Fibroblast of skin of left biceps (primary cell): ENCODE data around the gene CCN2.
"Not testable (repeated sequence)": the region's sequence is repeated elsewhere in the genome, so short reads cannot be mapped to it uniquely, and the experiment has no call there.

ENCODE experiments used
- DNase-seq, 2 experiments: peaks; one replicate each; pipeline ENCODE4 v3.0.0-alpha.2; 2013; ENCODE audit warnings: low read depth in 2 of 2

Gene CCN2

GRCh38 chr6:131945971-131946370 is 5.2 kb downstream of the CCN2 start:
- DNase-seq = no peak

- no peak for DNase-seq
Measured at GRCh38 chr6:131937703-131938631, 13.2 kb downstream of the CCN2 start.

- no peak for DNase-seq
Measured at GRCh38 chr6:131937226-131937625, 13.9 kb downstream of the CCN2 start.

GRCh38 chr6:131936156-131936555 is 15.0 kb downstream of the CCN2 start:
- DNase-seq = no peak

GRCh38 chr6:131931063-131931750 is 20.0 kb downstream of the CCN2 start:
- DNase-seq = no peak

GRCh38 chr6:131929976-131930375 is 21.2 kb downstream of the CCN2 start:
- DNase-seq = no peak

GRCh38 chr6:131929264-131929663 is 21.9 kb downstream of the CCN2 start:
- no peak for DNase-seq

- no peak for DNase-seq
Measured at GRCh38 chr6:131924881-131925474, 26.2 kb downstream of the CCN2 start.

GRCh38 chr6:131923356-131923755 is 27.8 kb downstream of the CCN2 start:
- no peak for DNase-seq

GRCh38 chr6:131920656-131921055 is 30.5 kb downstream of the CCN2 start:
- no peak for DNase-seq

- no peak for DNase-seq
Measured at GRCh38 chr6:131918650-131919355, 32.4 kb downstream of the CCN2 start.

- no peak for DNase-seq
Measured at GRCh38 chr6:131917763-131918649, 33.2 kb downstream of the CCN2 start.

- no peak for DNase-seq
Measured at GRCh38 chr6:131917318-131917717, 33.9 kb downstream of the CCN2 start.

- DNase-seq = no peak
Measured at GRCh38 chr6:131916847-131917246, 34.3 kb downstream of the CCN2 start.

- not testable (repeated sequence) for DNase-seq
Measured at GRCh38 chr6:131916091-131916796, 34.9 kb downstream of the CCN2 start.

GRCh38 chr6:131914967-131915751 is 36.0 kb downstream of the CCN2 start:
- DNase-seq = peak in 1 of 2 experiments; percentile 41

- no peak for DNase-seq
Measured at GRCh38 chr6:131914234-131914633, 36.9 kb downstream of the CCN2 start.

GRCh38 chr6:131911951-131912350 is 39.2 kb downstream of the CCN2 start:
- no peak for DNase-seq

GRCh38 chr6:131910956-131911355 is 40.2 kb downstream of the CCN2 start:
- no peak for DNase-seq

- DNase-seq = no peak
Measured at GRCh38 chr6:131910219-131910589, 41.0 kb downstream of the CCN2 start.
